GM18498 (cell line): ENCODE measurements around the gene LSM5.

Experiments
- ATAC-seq: cut with Tn5 transposase; IDR thresholded peaks from one replicate; pipeline ENCODE4 v1.9.1; 2021; ENCODE audit warnings: mild to moderate bottlenecking, moderate library complexity; ENCODE audit not compliant: unreplicated experiment

LSM5 gene

GRCh38 chr7:32462977-32463376 is 27.2 kb downstream of the LSM5 start:
- no peak for ATAC-seq

GRCh38 chr7:32462451-32462850 is 27.7 kb downstream of the LSM5 start:
- ATAC-seq, result no peak

- no peak for ATAC-seq
These were observed 28.7 kb downstream of the LSM5 start for GRCh38 chr7:32461484-32461883.

- ATAC-seq, result no peak
These were observed 30.4 kb downstream of the LSM5 start for GRCh38 chr7:32459788-32460187.

- no peak for ATAC-seq
These were observed 32.2 kb downstream of the LSM5 start for GRCh38 chr7:32458025-32458424.

GRCh38 chr7:32453341-32454011 is 36.7 kb downstream of the LSM5 start:
- no peak for ATAC-seq

- no peak for ATAC-seq
These were observed 43.0 kb downstream of the LSM5 start for GRCh38 chr7:32447218-32447617.

- no peak for ATAC-seq
These were observed 53.8 kb downstream of the LSM5 start for GRCh38 chr7:32436146-32436928.
